Mammary epithelial cell (primary cell): ENCODE results near the gene MIS12.

Experiments used
- CTCF ChIP-seq, 2 donors: IDR thresholded peaks in 1 of 2; conservative IDR thresholded peaks in 1 of 2; 2 replicates each; pipeline ENCODE4 v1.5.1; 2011 to 2012; ENCODE audit warnings: inconsistent platforms in 2 of 2, low read length in 2 of 2, mild to moderate bottlenecking in 2 of 2, control low read depth in 1 of 2, low read depth in 1 of 2; ENCODE audit not compliant: insufficient read depth in 1 of 2; ENCODE audit errors: extremely low read depth in 1 of 2
- EZH2 ChIP-seq: IDR thresholded peaks from 2 replicates; pipeline ENCODE4 v1.6.1; 2012; ENCODE audit warnings: low read length, inconsistent platforms, borderline replicate concordance

- TF ChIP-seq CTCF (conservative IDR thresholded peaks at IDR 0.05 in 1 of 2, IDR thresholded peaks at IDR 0.05 in 1 of 2; ENCODE audit: extremely low read depth in 1 of 2, insufficient read depth in 1 of 2, low read depth in 1 of 2, low read length in 2 of 2) (no peak), EZH2 (no peak)
Measured at GRCh38 chr17:5437721-5438317, 48.5 kb upstream of the MIS12 start.
